GM12892 (cell line): ENCODE measurements around the gene ISLR.

Experiments
- DNase-seq: peaks from one replicate; pipeline ENCODE4 v3.0.0; 2011; ENCODE audit not compliant: insufficient read length
- FAIRE-seq: peaks from 2 replicates; lab custom pipeline; 2011; peaks lifted over from hg19 to GRCh38; lab: Jason Lieb, UNC
- POLR2A ChIP-seq: IDR thresholded peaks from 2 replicates; pipeline ENCODE4 v1.6.1; 2011; ENCODE audit warnings: low read depth, low read length, control low read depth
- POLR2AphosphoS5 ChIP-seq: IDR thresholded peaks from 2 replicates; pipeline ENCODE4 v1.6.1; 2011; ENCODE audit warnings: low read depth, low read length, control low read depth
- TAF1 ChIP-seq: IDR thresholded peaks from 2 replicates; pipeline ENCODE4 v1.6.1; 2011; ENCODE audit warnings: low read depth, mild to moderate bottlenecking, control low read depth, low read length, borderline replicate concordance

ISLR gene

DNA sequence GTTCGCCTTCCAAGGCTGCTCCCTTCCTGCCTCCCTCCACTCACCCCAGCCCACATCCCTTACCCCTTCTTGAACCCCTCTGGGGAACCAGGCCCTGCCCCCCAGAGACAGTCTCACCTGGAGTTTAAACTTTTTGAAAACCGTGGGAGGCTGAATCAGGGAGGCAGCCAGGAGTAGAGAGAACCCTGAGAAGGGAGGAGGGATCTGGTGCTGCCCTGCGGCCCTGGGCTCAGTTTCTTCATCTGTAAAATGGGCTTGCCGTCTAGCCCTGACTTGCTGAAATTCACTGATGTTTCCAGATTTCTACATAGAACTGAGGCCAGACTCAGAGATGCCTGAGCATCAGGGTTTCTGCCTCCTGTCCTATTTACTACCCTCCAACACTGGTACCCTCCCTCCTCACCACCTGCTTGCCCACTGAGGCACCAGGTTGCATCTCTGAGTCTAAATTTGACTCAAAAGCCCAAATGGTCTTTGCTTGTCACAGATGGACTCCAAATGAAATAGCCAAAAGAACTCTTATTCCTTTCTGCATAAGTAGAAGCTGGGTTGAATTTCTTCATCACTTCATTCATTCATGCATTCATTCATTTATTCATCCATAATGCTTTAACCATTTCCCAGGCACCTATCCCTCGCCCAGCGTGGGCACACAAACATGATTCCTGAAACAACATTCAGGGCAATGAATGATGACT, 41.0 kb downstream of the ISLR start:
- DNase-seq (no peak), FAIRE-seq (no peak)
- TF ChIP-seq TAF1 = no peak
- no peak for TF ChIP-seq POLR2A
- TF ChIP-seq POLR2AphosphoS5 = no peak

GRCh38 chr15:74215958-74216357, 42.4 kb downstream of the ISLR start:
- DNase-seq (no peak), FAIRE-seq (no peak)
- no peak for TF ChIP-seq POLR2A
- no peak for TF ChIP-seq POLR2AphosphoS5
- no peak for TF ChIP-seq TAF1

DNA sequence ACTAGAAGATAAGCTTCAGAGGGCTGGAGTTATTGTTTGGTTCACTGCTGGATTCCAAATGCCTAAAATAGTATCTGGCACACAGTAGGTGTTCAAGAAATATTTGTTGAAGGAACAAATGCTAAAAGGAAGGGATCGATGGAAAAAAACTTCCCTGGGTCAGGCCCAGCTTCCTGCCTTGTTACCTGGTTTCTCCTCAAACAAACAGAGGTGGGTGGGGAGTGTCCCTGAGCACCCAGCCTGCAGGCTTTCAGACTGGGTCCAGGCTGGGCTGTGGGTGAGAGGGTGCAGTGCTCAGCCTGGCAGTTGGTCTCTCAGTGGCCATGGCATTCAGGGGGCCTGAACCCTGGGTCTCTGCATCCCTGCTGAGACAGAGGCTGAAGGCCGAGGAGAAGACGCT, 43.4 kb downstream of the ISLR start:
- FAIRE-seq = no peak
- no peak for TF ChIP-seq TAF1
- no peak for TF ChIP-seq POLR2AphosphoS5
- no peak for TF ChIP-seq POLR2A
- no peak for DNase-seq

GRCh38 chr15:74217907-74218885, 44.7 kb downstream of the ISLR start:
- DNase-seq (no peak), FAIRE-seq (no peak)
- TF ChIP-seq POLR2AphosphoS5 (no peak), TAF1 (no peak), POLR2A (no peak)

- DNase-seq (no peak), FAIRE-seq (peak; percentile 54)
- TF ChIP-seq TAF1 = no peak
- TF ChIP-seq POLR2A = no peak
- TF ChIP-seq POLR2AphosphoS5 = no peak
These were observed 47.2 kb downstream of the ISLR start for GRCh38 chr15:74220475-74221248.

GRCh38 chr15:74221399-74222239, 48.1 kb downstream of the ISLR start:
- FAIRE-seq (no peak), DNase-seq (no peak)
- TF ChIP-seq POLR2A (no peak), POLR2AphosphoS5 (no peak), TAF1 (no peak)

DNA sequence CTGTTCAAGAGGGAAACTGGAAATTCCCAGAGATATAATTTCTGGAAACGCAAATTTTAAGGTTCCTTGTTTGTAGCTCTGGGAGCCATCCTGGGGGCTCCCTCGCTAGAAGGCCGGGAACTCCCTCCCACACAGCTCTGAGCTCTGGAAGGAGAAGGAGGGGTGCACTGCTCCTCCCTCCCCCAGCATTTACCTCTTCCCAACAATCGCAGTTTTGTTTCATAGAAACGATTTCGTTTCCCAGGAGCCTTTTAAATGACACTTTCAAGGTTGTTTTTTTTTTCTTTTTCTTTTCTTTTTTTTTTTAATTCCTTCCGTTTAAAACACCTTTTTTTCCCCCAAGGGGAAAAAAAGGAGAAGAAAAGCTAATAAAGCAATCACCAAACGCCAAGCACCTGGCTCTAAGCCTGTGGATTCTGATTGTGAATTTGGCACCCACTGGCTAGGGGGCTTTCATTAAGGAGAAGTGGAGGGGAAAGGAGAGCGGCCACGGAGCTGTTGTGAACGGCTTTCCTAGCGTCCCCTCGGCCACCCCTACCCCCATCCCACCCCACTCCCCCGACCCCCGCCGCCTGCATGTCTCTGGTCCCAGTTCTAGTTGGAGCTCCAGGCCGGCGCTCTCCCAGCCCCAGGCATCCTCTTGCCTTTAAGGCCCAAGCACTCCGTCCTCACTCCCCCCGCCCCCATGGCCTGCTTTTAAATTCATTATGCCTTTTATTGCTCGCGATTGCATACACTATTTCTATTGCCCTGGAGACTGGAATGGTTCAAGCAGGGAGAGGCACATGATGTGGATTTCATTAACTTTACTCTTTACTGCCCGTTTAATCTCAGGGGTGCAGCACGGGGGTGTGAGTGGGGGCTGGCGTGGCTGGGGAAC, 49.0 kb downstream of the ISLR start:
- DNase-seq (no peak), FAIRE-seq (no peak)
- TF ChIP-seq POLR2AphosphoS5 (no peak), TAF1 (no peak), POLR2A (no peak)

- no peak for DNase-seq
- no peak for TF ChIP-seq POLR2A
- FAIRE-seq = no peak
These were observed 52.4 kb downstream of the ISLR start for GRCh38 chr15:74225928-74226327.
